Neural progenitor cell (in vitro differentiated cells): Measurements from ENCODE around the gene ENO1. TPM values are rescaled to one million over a fixed set of nuclear protein-coding genes. Genes with fewer than 3 reads are reported as not detected.
A peak's percentile ranks its signal among the peaks of the same experiment; 100 is the strongest.
"Not testable (repeated sequence)": the region's sequence is repeated elsewhere in the genome, so short reads cannot be mapped to it uniquely, and the experiment has no call there.

ENCODE experiments used
- DNase-seq: peaks from one replicate; pipeline ENCODE4 v3.0.0-alpha.2; 2016; ENCODE audit warnings: low spot score
- H2AFZ ChIP-seq: fragments of 200-600 bp; sonication (generic); replicated peaks from 2 replicates; pipeline ENCODE4 v1.6.1; 2016; ENCODE audit warnings: antibody characterized with exemption
- H3F3A ChIP-seq: fragments of 200-600 bp; sonication (generic); 2 replicates; pipeline ENCODE4 v1.6.1; 2016; ENCODE audit warnings: antibody characterized with exemption, low read depth
- H3K27ac ChIP-seq: fragments of 200-600 bp; sonication (generic); 2 replicates; pipeline ENCODE4 v1.5.1; 2016; ENCODE audit warnings: mild to moderate bottlenecking
- H3K27me3 ChIP-seq: fragments of 200-600 bp; sonication (generic); 2 replicates; pipeline ENCODE4 v1.6.1; 2016; ENCODE audit warnings: mild to moderate bottlenecking, moderate library complexity
- H3K36me3 ChIP-seq: fragments of 200-600 bp; sonication (generic); 2 replicates; pipeline ENCODE4 v1.5.1; 2016
- H3K4me1 ChIP-seq: fragments of 200-600 bp; sonication (generic); 2 replicates; pipeline ENCODE4 v1.6.1; 2016; ENCODE audit warnings: mixed run types
- H3K4me2 ChIP-seq: fragments of 200-600 bp; sonication (generic); 2 replicates; pipeline ENCODE4 v1.6.1; 2016
- H3K4me3 ChIP-seq: fragments of 200-600 bp; sonication (generic); 2 replicates; pipeline ENCODE4 v1.5.1; 2016
- H3K79me2 ChIP-seq: fragments of 200-600 bp; sonication (generic); 2 replicates; pipeline ENCODE4 v1.6.1; 2016; ENCODE audit warnings: low read depth
- H3K9ac ChIP-seq: fragments of 200-600 bp; sonication (generic); 2 replicates; pipeline ENCODE4 v1.6.1; 2016
- H3K9me3 ChIP-seq: fragments of 200-600 bp; sonication (generic); 2 replicates; pipeline ENCODE4 v1.5.1; 2016; ENCODE audit warnings: low read depth
- H4K20me1 ChIP-seq: fragments of 200-600 bp; sonication (generic); 2 replicates; pipeline ENCODE4 v1.6.1; 2016; ENCODE audit warnings: low read depth
- H3K27ac Mint-ChIP-seq: 3 replicates; pipeline ENCODE4 v1.8.0; 2021; ENCODE audit warnings: mixed read lengths
- H3K27me3 Mint-ChIP-seq: 2 replicates; pipeline ENCODE4 v1.8.0; 2022; ENCODE audit warnings: low read depth, mild to moderate bottlenecking, inconsistent platforms, moderate library complexity, mixed read lengths; ENCODE audit not compliant: insufficient read depth
- H3K36me3 Mint-ChIP-seq: 3 replicates; pipeline ENCODE4 v1.8.0; 2021; ENCODE audit warnings: mixed read lengths
- H3K4me1 Mint-ChIP-seq: 3 replicates; pipeline ENCODE4 v1.8.0; 2021; ENCODE audit warnings: mixed read lengths
- H3K4me3 Mint-ChIP-seq: 3 replicates; pipeline ENCODE4 v1.8.0; 2021; ENCODE audit warnings: mild to moderate bottlenecking, moderate library complexity, mixed read lengths
- H3K9me3 Mint-ChIP-seq: 3 replicates; pipeline ENCODE4 v1.8.0; 2020; ENCODE audit warnings: mixed read lengths
- CTCF ChIP-seq: fragments of 200-600 bp; sonication (generic); IDR thresholded peaks from 2 replicates; pipeline ENCODE4 v1.5.1; 2017; ENCODE audit warnings: antibody characterized with exemption, mild to moderate bottlenecking
- EZH2 ChIP-seq: fragments of 200-600 bp; sonication (generic); IDR thresholded peaks from 2 replicates; pipeline ENCODE4 v1.6.1; 2017; ENCODE audit warnings: antibody characterized with exemption, mild to moderate bottlenecking, moderate library complexity
- EZH2phosphoT487 ChIP-seq: fragments of 200-600 bp; sonication (generic); IDR thresholded peaks from 2 replicates; pipeline ENCODE4 v1.6.1; 2017; ENCODE audit warnings: antibody characterized with exemption
- total RNA-seq: library from RNA; depleted of rRNA; stranded (reverse); fragments of >200 nt; gene quantifications from 2 replicates; pipeline ENCODE4 v1.2.3, GENCODE V29; 2015; ENCODE audit warnings: low replicate concordance

Gene ENO1
- total RNA-seq, 1 donor from 2014 or later: 1,414 TPM

GRCh38 chr1:8925406-8925805 is 46.9 kb upstream of the ENO1 start:
- no peak overlapping the region for H3K9ac ChIP-seq
- no peaks in the 10 kb centered on the region for H3K9me3 Mint-ChIP-seq
- no peaks in the 10 kb centered on the region for H3K36me3 ChIP-seq

DNA sequence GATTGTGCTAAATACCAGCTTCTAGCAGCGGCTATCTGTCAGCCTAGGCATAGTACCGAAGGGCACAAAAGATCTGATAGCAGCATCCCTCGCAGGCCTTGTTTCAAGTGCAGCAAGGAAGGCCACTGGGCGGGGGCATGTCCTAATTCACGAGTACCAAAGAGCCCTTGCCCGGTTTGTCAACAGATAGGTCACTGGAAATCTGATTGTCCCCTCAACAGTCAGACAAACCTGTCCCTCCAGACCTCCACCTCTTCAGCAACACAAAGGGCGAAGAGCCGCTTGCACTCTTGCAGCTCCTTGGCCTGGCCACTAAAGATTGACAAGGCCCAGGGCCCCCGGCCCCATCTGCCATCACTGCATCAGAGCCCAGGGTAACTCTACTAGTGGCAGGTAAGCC is 44.5 kb upstream of the ENO1 start:
- Mint-ChIP-seq H3K4me1 (peaks cover 4% of the 10 kb centered on the region), H3K36me3 (no peaks in the 10 kb centered on the region), H3K4me3 (no peak overlapping the region), H3K27ac (no peak overlapping the region), H3K9me3 (no peaks in the 10 kb centered on the region), H3K27me3 (peaks cover 4% of the 10 kb centered on the region)
- H3K27ac ChIP-seq: no peak overlapping the region
- H3K27me3 ChIP-seq: no peaks in the 10 kb centered on the region
- no peak overlapping the region for H3K4me3 ChIP-seq
- no peaks in the 10 kb centered on the region for H4K20me1 ChIP-seq
- H2AFZ ChIP-seq: no peak overlapping the region
- DNase-seq: no peak
- H3K4me1 ChIP-seq: peaks cover 6% of the 10 kb centered on the region
- H3K9me3 ChIP-seq: no peaks in the 10 kb centered on the region
- H3K9ac ChIP-seq: no peak overlapping the region
- H3K79me2 ChIP-seq: no peaks in the 10 kb centered on the region
- no peaks in the 10 kb centered on the region for H3F3A ChIP-seq
- no peaks in the 10 kb centered on the region for H3K36me3 ChIP-seq
- no peak overlapping the region for H3K4me2 ChIP-seq
- TF ChIP-seq CTCF: no peak
- TF ChIP-seq EZH2phosphoT487: no peak
- no peak for TF ChIP-seq EZH2

More at GRCh38 chr1:8925406-8925805, 46.9 kb upstream of the ENO1 start:
- Histone ChIP-seq H2AFZ (no peak overlapping the region), H3K4me3 (no peak overlapping the region), H3F3A (no peaks in the 10 kb centered on the region), H3K27me3 (no peaks in the 10 kb centered on the region), H3K9me3 (no peaks in the 10 kb centered on the region), H3K27ac (no peak overlapping the region), H3K4me2 (no peak overlapping the region), H3K4me1 (peaks cover 6% of the 10 kb centered on the region), H3K79me2 (no peaks in the 10 kb centered on the region), H4K20me1 (no peaks in the 10 kb centered on the region)
- Mint-ChIP-seq H3K4me3 (no peak overlapping the region), H3K27me3 (peaks cover 2% of the 10 kb centered on the region), H3K4me1 (no peaks in the 10 kb centered on the region), H3K27ac (no peak overlapping the region), H3K36me3 (no peaks in the 10 kb centered on the region)
- TF ChIP-seq EZH2 (no peak), EZH2phosphoT487 (no peak), CTCF (no peak)
- no peak for DNase-seq

GRCh38 chr1:8917536-8917935 is 39.0 kb upstream of the ENO1 start:
- Histone ChIP-seq H3K4me1 (peaks cover 27% of the 10 kb centered on the region), H3F3A (peaks cover 40% of the 10 kb centered on the region)
- H3K9me3 ChIP-seq, H4K20me1 ChIP-seq, H3K36me3 Mint-ChIP-seq, H2AFZ ChIP-seq, H3K27me3 ChIP-seq, H3K4me2 ChIP-seq, H3K4me3 Mint-ChIP-seq, H3K9ac ChIP-seq, H3K36me3 ChIP-seq, H3K9me3 Mint-ChIP-seq, H3K4me3 ChIP-seq, H3K27ac ChIP-seq, DNase-seq, H3K79me2 ChIP-seq: not testable (repeated sequence)
- Mint-ChIP-seq H3K27me3 (peaks cover 15% of the 10 kb centered on the region), H3K4me1 (peaks cover 32% of the 10 kb centered on the region), H3K27ac (peak overlapping the region; percentile 85)

- H3K27ac Mint-ChIP-seq: peak overlapping the region; percentile 87
- Histone ChIP-seq H3K4me2 (peak overlapping the region; percentile 65), H3K27me3 (no peaks in the 10 kb centered on the region), H3K4me3 (peak overlapping the region; percentile 24), H3K79me2 (no peaks in the 10 kb centered on the region), H3K27ac (peak overlapping the region; percentile 96), H3K9me3 (no peaks in the 10 kb centered on the region), H3K9ac (no peak overlapping the region), H3K36me3 (no peaks in the 10 kb centered on the region), H3K4me1 (peaks cover 27% of the 10 kb centered on the region), H4K20me1 (no peaks in the 10 kb centered on the region), H3F3A (peaks cover 50% of the 10 kb centered on the region), H2AFZ (no peak overlapping the region)
- H3K27me3 Mint-ChIP-seq: peaks cover 13% of the 10 kb centered on the region
- H3K4me3 Mint-ChIP-seq: peak overlapping the region; percentile 31
- H3K36me3 Mint-ChIP-seq: peaks cover 3% of the 10 kb centered on the region
- DNase-seq: peak; percentile 68
- H3K4me1 Mint-ChIP-seq: peaks cover 40% of the 10 kb centered on the region
- no peak for TF ChIP-seq EZH2
- no peak for TF ChIP-seq CTCF
- TF ChIP-seq EZH2phosphoT487: no peak
- H3K9me3 Mint-ChIP-seq: peaks cover 15% of the 10 kb centered on the region
Measured at GRCh38 chr1:8915446-8915845, 37.0 kb upstream of the ENO1 start.
